ENCODE data around the gene RIMS1.

GRCh38 chr6:72031471-72031870, 145.1 kb downstream of the RIMS1 start:
- TF ChIP-seq POLR2A (IDR thresholded peaks at IDR 0.05) = no peak
- TF ChIP-seq, protein P1, sequence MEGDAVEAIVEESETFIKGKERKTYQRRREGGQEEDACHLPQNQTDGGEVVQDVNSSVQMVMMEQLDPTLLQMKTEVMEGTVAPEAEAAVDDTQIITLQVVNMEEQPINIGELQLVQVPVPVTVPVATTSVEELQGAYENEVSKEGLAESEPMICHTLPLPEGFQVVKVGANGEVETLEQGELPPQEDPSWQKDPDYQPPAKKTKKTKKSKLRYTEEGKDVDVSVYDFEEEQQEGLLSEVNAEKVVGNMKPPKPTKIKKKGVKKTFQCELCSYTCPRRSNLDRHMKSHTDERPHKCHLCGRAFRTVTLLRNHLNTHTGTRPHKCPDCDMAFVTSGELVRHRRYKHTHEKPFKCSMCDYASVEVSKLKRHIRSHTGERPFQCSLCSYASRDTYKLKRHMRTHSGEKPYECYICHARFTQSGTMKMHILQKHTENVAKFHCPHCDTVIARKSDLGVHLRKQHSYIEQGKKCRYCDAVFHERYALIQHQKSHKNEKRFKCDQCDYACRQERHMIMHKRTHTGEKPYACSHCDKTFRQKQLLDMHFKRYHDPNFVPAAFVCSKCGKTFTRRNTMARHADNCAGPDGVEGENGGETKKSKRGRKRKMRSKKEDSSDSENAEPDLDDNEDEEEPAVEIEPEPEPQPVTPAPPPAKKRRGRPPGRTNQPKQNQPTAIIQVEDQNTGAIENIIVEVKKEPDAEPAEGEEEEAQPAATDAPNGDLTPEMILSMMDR (IDR thresholded peaks at IDR 0.05) = no peak
